HepG2 (cell line): ENCODE measurements around the gene TENM3. TPM values are rescaled to one million over a fixed set of nuclear protein-coding genes. Genes with fewer than 3 reads are reported as not detected.

ENCODE experiments used
- DNMT1 ChIP-seq: sonication (generic); formaldehyde crosslinking; IDR thresholded peaks from 2 replicates; pipeline ENCODE4 v1.5.1; 2020; ENCODE audit warnings: mild to moderate bottlenecking, missing genetic modification reagents
- GTF3A ChIP-seq: sonication (generic); formaldehyde crosslinking; conservative IDR thresholded peaks from 2 replicates; pipeline ENCODE4 v1.4.0; 2020; ENCODE audit warnings: mild to moderate bottlenecking, missing genetic modification reagents
- HNRNPL ChIP-seq: fragments of 200-400 bp; formaldehyde crosslinking; IDR thresholded peaks from 2 replicates; pipeline ENCODE4 v1.6.1; 2017; ENCODE audit warnings: mild to moderate bottlenecking, low read depth, low read length
- RAD21 ChIP-seq: fragments of 450-650 bp; formaldehyde crosslinking; IDR thresholded peaks from 2 replicates; pipeline ENCODE4 v1.5.0; 2020; ENCODE audit warnings: mild to moderate bottlenecking
- RFXAP ChIP-seq: sonication (generic); formaldehyde crosslinking; IDR thresholded peaks from 2 replicates; pipeline ENCODE4 v1.4.0; 2020; ENCODE audit warnings: missing genetic modification reagents, borderline replicate concordance
- SALL1 ChIP-seq: sonication (generic); formaldehyde crosslinking; IDR thresholded peaks from 2 replicates; pipeline ENCODE4 v1.8.0; 2022; ENCODE audit warnings: mild to moderate bottlenecking, missing genetic modification reagents
- ZBTB4 ChIP-seq: sonication (generic); formaldehyde crosslinking; IDR thresholded peaks from 2 replicates; pipeline ENCODE4 v1.4.0; 2020; ENCODE audit warnings: missing genetic modification reagents, mild to moderate bottlenecking, borderline replicate concordance
- polyA plus RNA-seq, 8 experiments: library from polyadenylated mRNA; depleted of rRNA in 3 of 8; stranded (reverse) in 7 of 8; unstranded in 1 of 8; fragments of >200 nt; fragmentation: Illumina TruSeq in 4 of 8; extraction: Trizol in 4 of 8; gene quantifications; 2 replicates each; pipeline versions ENCODE4 v1.2.1 to v1.2.3, GENCODE V29; 2011 to 2016; ENCODE audit warnings: low read depth in 4 of 8, missing spikeins in 1 of 8, mixed read lengths in 1 of 8; ENCODE audit not compliant: insufficient read depth in 1 of 8
- total RNA-seq, 5 experiments: library from RNA; depleted of rRNA; stranded (reverse); fragments of >200 nt; fragmentation: Illumina TruSeq; extraction: Trizol; gene quantifications; 2 replicates each; pipeline ENCODE4 v1.2.3, GENCODE V29; 2016; ENCODE audit warnings: low read depth in 1 of 5
- TF ChIP-seq, protein P1 (sequence below): IDR thresholded peaks from 2 replicates; pipeline ENCODE4 v1.6.1; 2012; ENCODE audit warnings: low read length, improper control_type of control experiment
- TF ChIP-seq, protein P2 (sequence below): IDR thresholded peaks from 2 replicates; pipeline ENCODE4 v1.6.1; 2016; ENCODE audit warnings: mild to moderate bottlenecking, missing biosample characterization, missing genetic modification reagents

TENM3 gene
- total and polyA plus RNA-seq, 2 of the 13 experiments (the other 11 are each of a cell fraction or from before 2014, with no cell fraction given) = 0.04 TPM; not detected in 1

DNA sequence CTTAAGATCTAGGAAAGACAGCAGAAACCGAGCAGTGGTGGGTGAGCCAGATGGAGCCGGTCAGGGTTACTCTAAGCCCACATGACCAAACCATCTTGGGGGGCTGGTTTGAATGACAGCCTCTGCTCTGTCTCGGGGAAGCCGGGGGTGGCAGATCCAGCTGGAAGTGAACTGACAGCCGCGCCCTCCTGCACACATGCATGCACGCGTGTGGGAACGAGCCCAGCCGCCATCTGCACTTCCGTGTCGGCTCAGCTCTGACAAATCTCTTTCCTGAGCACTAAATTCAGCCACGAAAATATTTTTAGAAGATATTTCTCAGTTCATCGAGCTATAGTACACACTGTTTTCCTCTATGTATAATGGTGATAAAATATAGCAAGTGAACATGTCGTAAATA is 558.4 kb downstream of the TENM3 start (continued):
- no peak for TF ChIP-seq SALL1
- TF ChIP-seq, protein P1, sequence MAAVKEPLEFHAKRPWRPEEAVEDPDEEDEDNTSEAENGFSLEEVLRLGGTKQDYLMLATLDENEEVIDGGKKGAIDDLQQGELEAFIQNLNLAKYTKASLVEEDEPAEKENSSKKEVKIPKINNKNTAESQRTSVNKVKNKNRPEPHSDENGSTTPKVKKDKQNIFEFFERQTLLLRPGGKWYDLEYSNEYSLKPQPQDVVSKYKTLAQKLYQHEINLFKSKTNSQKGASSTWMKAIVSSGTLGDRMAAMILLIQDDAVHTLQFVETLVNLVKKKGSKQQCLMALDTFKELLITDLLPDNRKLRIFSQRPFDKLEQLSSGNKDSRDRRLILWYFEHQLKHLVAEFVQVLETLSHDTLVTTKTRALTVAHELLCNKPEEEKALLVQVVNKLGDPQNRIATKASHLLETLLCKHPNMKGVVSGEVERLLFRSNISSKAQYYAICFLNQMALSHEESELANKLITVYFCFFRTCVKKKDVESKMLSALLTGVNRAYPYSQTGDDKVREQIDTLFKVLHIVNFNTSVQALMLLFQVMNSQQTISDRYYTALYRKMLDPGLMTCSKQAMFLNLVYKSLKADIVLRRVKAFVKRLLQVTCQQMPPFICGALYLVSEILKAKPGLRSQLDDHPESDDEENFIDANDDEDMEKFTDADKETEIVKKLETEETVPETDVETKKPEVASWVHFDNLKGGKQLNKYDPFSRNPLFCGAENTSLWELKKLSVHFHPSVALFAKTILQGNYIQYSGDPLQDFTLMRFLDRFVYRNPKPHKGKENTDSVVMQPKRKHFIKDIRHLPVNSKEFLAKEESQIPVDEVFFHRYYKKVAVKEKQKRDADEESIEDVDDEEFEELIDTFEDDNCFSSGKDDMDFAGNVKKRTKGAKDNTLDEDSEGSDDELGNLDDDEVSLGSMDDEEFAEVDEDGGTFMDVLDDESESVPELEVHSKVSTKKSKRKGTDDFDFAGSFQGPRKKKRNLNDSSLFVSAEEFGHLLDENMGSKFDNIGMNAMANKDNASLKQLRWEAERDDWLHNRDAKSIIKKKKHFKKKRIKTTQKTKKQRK = no peak
- TF ChIP-seq RFXAP = no peak
- TF ChIP-seq ZBTB4 = no peak
- no peak for TF ChIP-seq HNRNPL
- TF ChIP-seq, protein P2, sequence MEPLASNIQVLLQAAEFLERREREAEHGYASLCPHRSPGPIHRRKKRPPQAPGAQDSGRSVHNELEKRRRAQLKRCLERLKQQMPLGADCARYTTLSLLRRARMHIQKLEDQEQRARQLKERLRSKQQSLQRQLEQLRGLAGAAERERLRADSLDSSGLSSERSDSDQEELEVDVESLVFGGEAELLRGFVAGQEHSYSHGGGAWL (CRISPR knock-in tag) = no peak
- TF ChIP-seq DNMT1 = no peak
- TF ChIP-seq GTF3A (CRISPR knock-in tag) = no peak
- TF ChIP-seq RAD21 (CRISPR knock-in tag) = no peak
